K562 (cell line): ENCODE measurements around the gene SEC61A1. TPM values are rescaled to one million over a fixed set of nuclear protein-coding genes. Genes with fewer than 3 reads are reported as not detected.

ENCODE experiments used
- ATAC-seq: fragments of 200-7000 bp; cut with Tn5 transposase; 3 replicates; pipeline ENCODE4 v1.9.1; 2020; ENCODE audit warnings: moderate library complexity
- BruUV-seq: library from RNA; stranded (reverse); fragments of 400-500 nt; replicated peaks from 2 replicates; lab custom pipeline; 2021; lab: Mats Ljungman, UMichigan
- CTCF ChIA-PET: fragments of 300-600 bp; formaldehyde crosslinking; extraction: SDS; loops from one replicate; lab custom pipeline; 2021; ENCODE audit warnings: low intra/inter-chr PET ratio; lab: Yijun Ruan, JAX
- POLR2A ChIA-PET: fragments of 300-600, 350-650 bp; sonication (Branson Sonifier 250); formaldehyde crosslinking; extraction: SDS; loops from one replicate; lab custom pipeline; 2021; ENCODE audit warnings: antibody characterized with exemption, inconsistent platforms; lab: Yijun Ruan, JAX
- DNase-seq, 4 experiments: peaks; one replicate each; pipeline versions ENCODE4 v3.0.0 to v3.0.0-alpha.2; 2011 to 2018; ENCODE audit warnings: low spot score in 3 of 4, mixed read lengths in 3 of 4; ENCODE audit errors: extremely low read depth in 1 of 4
- FAIRE-seq: peaks from 2 replicates; lab custom pipeline; 2011; peaks lifted over from hg19 to GRCh38; lab: Jason Lieb, UNC
- H2AFZ ChIP-seq: 2 replicates; pipeline ENCODE4 v1.6.0; 2011; ENCODE audit warnings: low read depth, low read length, control low read depth, inconsistent platforms
- H3K27ac ChIP-seq: fragments of 200-600 bp; 3 replicates; pipeline ENCODE4 v1.8.0; 2011; ENCODE audit warnings: low read depth, mild to moderate bottlenecking, control low read depth, inconsistent platforms, low read length, moderate library complexity, mixed read lengths; ENCODE audit errors: extremely low read depth
- H3K27me3 ChIP-seq, 2 experiments: fragments of 300-600 bp in 1 of 2; 2 replicates in 1 of 2; 3 replicates in 1 of 2; pipeline versions ENCODE4 v1.6.0 to v1.8.0; 2011; ENCODE audit warnings: inconsistent platforms in 2 of 2, low read length in 2 of 2, mild to moderate bottlenecking in 1 of 2, mixed read lengths in 1 of 2, moderate library complexity in 1 of 2; ENCODE audit not compliant: control insufficient read depth in 2 of 2, insufficient read depth in 2 of 2
- H3K36me3 ChIP-seq: fragments of 300-600 bp; 3 replicates; pipeline ENCODE4 v1.8.0; 2011; ENCODE audit warnings: mild to moderate bottlenecking, low read length, inconsistent platforms; ENCODE audit not compliant: control insufficient read depth, insufficient read depth
- H3K4me1 ChIP-seq, 2 experiments: fragments of 200-600 bp in 1 of 2; replicated peaks in 1 of 2; 2 replicates in 1 of 2; 3 replicates in 1 of 2; pipeline versions ENCODE4 v1.5.1 to v1.8.0; 2011; ENCODE audit warnings: inconsistent platforms in 2 of 2, low read length in 2 of 2, mild to moderate bottlenecking in 1 of 2, mixed read lengths in 1 of 2, moderate library complexity in 1 of 2; ENCODE audit not compliant: control insufficient read depth in 2 of 2, insufficient read depth in 2 of 2
- H3K4me2 ChIP-seq: 2 replicates; pipeline ENCODE4 v1.6.1; 2011; ENCODE audit warnings: low read length, control low read depth, inconsistent platforms, mixed read lengths; ENCODE audit not compliant: insufficient read depth
- H3K4me3 ChIP-seq: fragments of 200-600 bp; sonication (generic), shearing (Covaris generic); 2 replicates; pipeline ENCODE4 v1.5.1; 2016; ENCODE audit warnings: control low read depth, inconsistent platforms
- H3K79me2 ChIP-seq: fragments of 200-600 bp; 3 replicates; pipeline ENCODE4 v1.8.0; 2011; ENCODE audit warnings: low read length, inconsistent platforms; ENCODE audit not compliant: control insufficient read depth, insufficient read depth
- H3K9ac ChIP-seq, 2 experiments: 2 replicates each; pipeline versions ENCODE4 v1.6.0 to v1.6.1; 2011; ENCODE audit warnings: low read depth in 2 of 2, low read length in 2 of 2, control low read depth in 1 of 2, inconsistent platforms in 1 of 2, mild to moderate bottlenecking in 1 of 2, mixed read lengths in 1 of 2; ENCODE audit not compliant: insufficient read depth in 1 of 2
- H3K9me1 ChIP-seq: one replicate; pipeline ENCODE4 v1.6.0; 2011; ENCODE audit warnings: inconsistent platforms, mild to moderate bottlenecking, low read length, moderate library complexity; ENCODE audit not compliant: control insufficient read depth, insufficient read depth
- H3K9me3 ChIP-seq: replicated peaks from 2 replicates; pipeline ENCODE4 v1.5.1; 2011; ENCODE audit warnings: low read depth, low read length, inconsistent platforms; ENCODE audit not compliant: control insufficient read depth, insufficient read depth
- H4K20me1 ChIP-seq: replicated peaks from 2 replicates; pipeline ENCODE4 v1.6.1; 2011; ENCODE audit warnings: low read length, inconsistent platforms, mixed read lengths; ENCODE audit not compliant: control insufficient read depth, insufficient read depth
- ETV1 ChIP-seq: fragments of 450-650 bp; conservative IDR thresholded peaks from 2 replicates; pipeline ENCODE4 v1.6.1; 2016; ENCODE audit warnings: missing genetic modification characterization, control low read depth, low read depth, missing compliant biosample characterization
- HIVEP1 ChIP-seq: fragments of 250-450 bp; sonication (Bioruptor Pico); IDR thresholded peaks from 2 replicates; pipeline ENCODE4 v1.4.0; 2020; ENCODE audit warnings: mild to moderate bottlenecking
- POLR3G ChIP-seq: IDR thresholded peaks from 2 replicates; pipeline ENCODE4 v1.6.1; 2011; ENCODE audit not compliant: insufficient read length, insufficient replicate concordance; ENCODE audit errors: extremely low read depth
- ZNF316 ChIP-seq: fragments of 450-650 bp; IDR thresholded peaks from 2 replicates; pipeline ENCODE4 v1.6.1; 2016
- ZNF347 ChIP-seq: fragments of 450-650 bp; formaldehyde crosslinking; IDR thresholded peaks from 2 replicates; pipeline ENCODE4 v1.4.0; 2020; ENCODE audit warnings: low read depth, mild to moderate bottlenecking, moderate library complexity
- WGBS: fragments of 100-300 bp; shearing (Covaris generic); methylation state at CpG from one replicate; pipeline ENCODE4 v1.1.6; 2016; ENCODE audit warnings: low coverage, mixed read lengths; ENCODE audit not compliant: insufficient coverage; ENCODE audit errors: missing lambda C conversion rate; 5-methylcytosine and 5-hydroxymethylcytosine counted together
- in situ Hi-C: fragments of 300-500 bp; cut with MboI; formaldehyde crosslinking; loops from 4 replicates; pipeline ENCODE4 v1.15.0; 2018; ENCODE audit warnings: inconsistent platforms, mixed read lengths
- intact Hi-C: fragments of 100-400 bp; cut with micrococcal nuclease; formaldehyde crosslinking; loops from 2 replicates; pipeline ENCODE4 v1.14.2; 2022
- polyA plus RNA-seq, 8 experiments: library from polyadenylated mRNA; depleted of rRNA in 4 of 8; stranded (reverse) in 5 of 8; unstranded in 3 of 8; fragments of >200 nt; fragmentation: Nextera tagmentation in 2 of 8; fragmentation: Illumina TruSeq in 1 of 8; extraction: Ambion mirVana in 2 of 8; extraction: Trizol in 1 of 8; gene quantifications; 2 replicates each; pipeline versions ENCODE4 v1.2.1 to v1.2.3, GENCODE V29; 2011 to 2014; ENCODE audit warnings: inconsistent platforms in 1 of 8, missing spikeins in 1 of 8
- total RNA-seq, 7 experiments: library from RNA; depleted of rRNA in 6 of 7; stranded (reverse); fragments of >200 nt in 6 of 7; fragmentation: Illumina TruSeq in 2 of 7; extraction: Trizol in 2 of 7; gene quantifications; 2 replicates each; pipeline versions ENCODE4 v1.2.1 to v1.2.3, GENCODE V29; 2011 to 2021; ENCODE audit warnings: low replicate concordance in 1 of 7
- TF ChIP-seq, protein P1 (sequence below): fragments of 450-650 bp; formaldehyde crosslinking; IDR thresholded peaks from 2 replicates; pipeline ENCODE4 v1.4.0; 2020; ENCODE audit warnings: mild to moderate bottlenecking, moderate library complexity
- TF ChIP-seq, protein P2 (sequence below): IDR thresholded peaks from 2 replicates; pipeline ENCODE4 v1.6.1; 2016; ENCODE audit warnings: missing genetic modification characterization, missing compliant biosample characterization

SEC61A1 gene
- total and polyA plus RNA-seq, 9 of the 15 experiments (the other 6 are each of a cell fraction or from before 2014, with no cell fraction given), result 1.9 to 140 (median 79.1) TPM

DNA sequence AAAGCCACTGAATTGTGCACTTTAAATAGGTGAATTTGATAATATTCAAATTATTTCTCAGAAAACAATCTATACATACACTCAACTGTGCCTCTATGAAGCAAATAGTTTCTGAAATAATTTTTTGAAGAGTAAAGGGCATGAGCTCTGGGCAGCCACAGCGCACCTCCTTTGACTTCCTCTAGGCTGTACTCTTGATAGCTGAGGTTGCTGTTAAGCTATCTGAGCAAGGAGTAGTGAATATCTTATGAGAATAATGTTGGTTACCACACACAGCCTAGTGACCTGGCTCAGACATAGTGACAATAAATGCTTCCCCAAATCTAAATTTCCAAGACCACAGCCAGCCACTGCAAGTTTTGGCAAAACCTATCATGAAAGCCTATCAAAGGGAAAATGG lies 11.6 kb upstream of the SEC61A1 start:
- FAIRE-seq (no peak), ATAC-seq (no peak), DNase-seq (no peak)
- no peak overlapping the region for H3K4me3 ChIP-seq
- H3K27me3 ChIP-seq, result peaks cover 2 to 11% of the 10 kb centered on the region in 2 experiments; a peak in 3 of 5 replicates
- WGBS, result 0% methylated on average over 1 of the region's 1 CpG
- H3K9me1 ChIP-seq, result no peaks in the 10 kb centered on the region
- no peak overlapping the region for H2AFZ ChIP-seq
- no peaks in the 10 kb centered on the region for H3K79me2 ChIP-seq
- in situ Hi-C loops, result no loop called here
- intact Hi-C loops, result no loop called here
- ChIA-PET POLR2A (interaction anchor here (1.4 kb wide), 1 partner anchor 13 kb away, joined by 3 read pairs; no protein-coding TSS in a partner anchor), CTCF (no interaction called here)
- no peak overlapping the region for H3K27ac ChIP-seq
- no peaks in the 10 kb centered on the region for H4K20me1 ChIP-seq
- no peaks in the 10 kb centered on the region for H3K36me3 ChIP-seq
- H3K4me2 ChIP-seq, result no peak overlapping the region
- no peak overlapping the region for H3K9ac ChIP-seq
- no peaks in the 10 kb centered on the region for H3K9me3 ChIP-seq
- BruUV-seq, result no TSS peak
- TF ChIP-seq ZNF316 (no peak), HIVEP1 (CRISPR knock-in tag) (no peak), ETV1 (tag) (no peak), POLR3G (no peak), ZNF347 (CRISPR knock-in tag) (no peak)
- TF ChIP-seq, protein P1, sequence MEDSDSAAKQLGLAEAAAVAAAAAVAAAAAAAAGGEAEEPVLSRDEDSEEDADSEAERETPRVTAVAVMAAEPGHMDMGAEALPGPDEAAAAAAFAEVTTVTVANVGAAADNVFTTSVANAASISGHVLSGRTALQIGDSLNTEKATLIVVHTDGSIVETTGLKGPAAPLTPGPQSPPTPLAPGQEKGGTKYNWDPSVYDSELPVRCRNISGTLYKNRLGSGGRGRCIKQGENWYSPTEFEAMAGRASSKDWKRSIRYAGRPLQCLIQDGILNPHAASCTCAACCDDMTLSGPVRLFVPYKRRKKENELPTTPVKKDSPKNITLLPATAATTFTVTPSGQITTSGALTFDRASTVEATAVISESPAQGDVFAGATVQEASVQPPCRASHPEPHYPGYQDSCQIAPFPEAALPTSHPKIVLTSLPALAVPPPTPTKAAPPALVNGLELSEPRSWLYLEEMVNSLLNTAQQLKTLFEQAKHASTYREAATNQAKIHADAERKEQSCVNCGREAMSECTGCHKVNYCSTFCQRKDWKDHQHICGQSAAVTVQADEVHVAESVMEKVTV (CRISPR knock-in tag), result no peak
- TF ChIP-seq, protein P2, sequence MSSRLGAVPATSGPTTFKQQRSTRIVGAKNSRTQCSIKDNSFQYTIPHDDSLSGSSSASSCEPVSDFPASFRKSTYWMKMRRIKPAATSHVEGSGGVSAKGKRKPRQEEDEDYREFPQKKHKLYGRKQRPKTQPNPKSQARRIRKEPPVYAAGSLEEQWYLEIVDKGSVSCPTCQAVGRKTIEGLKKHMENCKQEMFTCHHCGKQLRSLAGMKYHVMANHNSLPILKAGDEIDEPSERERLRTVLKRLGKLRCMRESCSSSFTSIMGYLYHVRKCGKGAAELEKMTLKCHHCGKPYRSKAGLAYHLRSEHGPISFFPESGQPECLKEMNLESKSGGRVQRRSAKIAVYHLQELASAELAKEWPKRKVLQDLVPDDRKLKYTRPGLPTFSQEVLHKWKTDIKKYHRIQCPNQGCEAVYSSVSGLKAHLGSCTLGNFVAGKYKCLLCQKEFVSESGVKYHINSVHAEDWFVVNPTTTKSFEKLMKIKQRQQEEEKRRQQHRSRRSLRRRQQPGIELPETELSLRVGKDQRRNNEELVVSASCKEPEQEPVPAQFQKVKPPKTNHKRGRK (tag), result no peak
- no peaks in the 10 kb centered on the region for H3K4me1 ChIP-seq
